ENCODE measurements around the gene NRXN3. TPM values are rescaled to one million over a fixed set of nuclear protein-coding genes. Genes with fewer than 3 reads are reported as not detected.
"Not testable (repeated sequence)": the region's sequence is repeated elsewhere in the genome, so short reads cannot be mapped to it uniquely, and the experiment has no call there.

The NRXN3 gene
- total RNA-seq, 1 donor from 2014 or later = 19.8 TPM

DNA sequence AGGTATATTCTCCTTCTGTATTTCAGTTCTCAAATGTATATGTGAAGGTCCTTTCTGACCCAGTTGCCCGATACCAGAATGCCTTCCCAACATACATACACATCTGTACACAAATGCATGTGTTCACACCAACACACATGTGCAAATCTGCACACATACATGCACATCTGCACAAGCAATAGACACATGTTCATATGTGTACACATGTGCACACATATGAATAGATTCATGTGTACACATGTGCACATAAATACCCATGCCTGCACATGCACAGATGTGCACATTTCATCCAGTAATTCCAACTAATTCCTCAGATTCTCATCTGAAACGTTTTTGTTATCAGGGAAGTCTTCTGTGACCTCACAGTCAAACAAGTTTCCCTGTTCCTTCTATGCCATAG, 933.6 kb downstream of the NRXN3 start:
- Mint-ChIP-seq H3K4me3 (no peak overlapping the region), H3K27me3 (peaks cover 3% of the 10 kb centered on the region), H3K4me1 (ENCODE audit: unreplicated experiment) (no peaks in the 10 kb centered on the region), H3K36me3 (no peaks in the 10 kb centered on the region), H3K27ac (no peak overlapping the region), H3K9me3 (no peaks in the 10 kb centered on the region)
- no peak for TF ChIP-seq CTCF (conservative IDR thresholded peaks at IDR 0.05)
- no peak for DNase-seq (ENCODE audit: extremely low spot score, unreplicated experiment)

GRCh38 chr14:79110564-79110963, 940.4 kb downstream of the NRXN3 start:
- H3K9me3 Mint-ChIP-seq; H3K36me3 Mint-ChIP-seq; H3K4me1 Mint-ChIP-seq (ENCODE audit: unreplicated experiment); DNase-seq (ENCODE audit: extremely low spot score, unreplicated experiment); H3K27ac Mint-ChIP-seq; H3K27me3 Mint-ChIP-seq; H3K4me3 Mint-ChIP-seq: not testable (repeated sequence)

DNA sequence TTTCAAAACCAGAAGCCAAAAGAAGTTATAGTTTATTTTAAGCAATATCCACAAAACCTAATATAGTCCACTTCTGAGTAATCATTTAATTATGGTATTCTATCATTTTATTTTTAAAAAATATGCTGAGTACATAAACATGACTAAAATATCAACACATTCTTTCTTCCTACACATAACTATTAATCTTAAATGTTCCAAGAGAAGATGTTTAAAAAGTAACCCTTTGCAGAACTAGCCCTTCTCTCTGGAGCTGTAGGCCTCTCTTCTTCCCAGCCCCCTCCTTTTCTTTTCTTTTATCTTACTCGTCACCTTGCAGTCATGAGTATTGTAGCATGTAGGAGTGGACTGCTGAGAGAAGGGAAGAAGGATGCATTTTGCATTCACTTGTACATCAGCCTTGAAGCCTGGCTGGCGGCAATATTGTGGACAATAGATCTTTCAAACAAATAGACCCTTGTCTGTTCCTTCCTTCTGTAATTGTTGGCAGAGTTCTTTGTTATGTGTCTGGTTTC, 941.9 kb downstream of the NRXN3 start:
- no peaks in the 10 kb centered on the region for H3K4me1 Mint-ChIP-seq (ENCODE audit: unreplicated experiment)
- TF ChIP-seq CTCF (conservative IDR thresholded peaks at IDR 0.05) = no peak
- no peak for DNase-seq (ENCODE audit: extremely low spot score, unreplicated experiment)
- H3K4me3 Mint-ChIP-seq = no peak overlapping the region
- H3K9me3 Mint-ChIP-seq = no peaks in the 10 kb centered on the region
- H3K27me3 Mint-ChIP-seq = peaks cover 3% of the 10 kb centered on the region
- no peaks in the 10 kb centered on the region for H3K36me3 Mint-ChIP-seq
- H3K27ac Mint-ChIP-seq = no peak overlapping the region

- Mint-ChIP-seq H3K4me1 (ENCODE audit: unreplicated experiment) (no peaks in the 10 kb centered on the region), H3K27ac (no peak overlapping the region), H3K4me3 (no peak overlapping the region), H3K36me3 (no peaks in the 10 kb centered on the region), H3K9me3 (no peaks in the 10 kb centered on the region), H3K27me3 (peaks cover 6% of the 10 kb centered on the region)
- no peak for DNase-seq (ENCODE audit: extremely low spot score, unreplicated experiment)
- no peak for TF ChIP-seq CTCF (conservative IDR thresholded peaks at IDR 0.05)
Measured at GRCh38 chr14:79117561-79117960, 947.4 kb downstream of the NRXN3 start.

GRCh38 chr14:79118291-79118690, 948.1 kb downstream of the NRXN3 start:
- H3K27me3 Mint-ChIP-seq = peaks cover 6% of the 10 kb centered on the region
- H3K4me3 Mint-ChIP-seq = no peak overlapping the region
- no peaks in the 10 kb centered on the region for H3K4me1 Mint-ChIP-seq (ENCODE audit: unreplicated experiment)
- no peak overlapping the region for H3K27ac Mint-ChIP-seq
- no peak for DNase-seq (ENCODE audit: extremely low spot score, unreplicated experiment)
- no peaks in the 10 kb centered on the region for H3K36me3 Mint-ChIP-seq
- H3K9me3 Mint-ChIP-seq = no peaks in the 10 kb centered on the region
- no peak for TF ChIP-seq CTCF (conservative IDR thresholded peaks at IDR 0.05)

DNA sequence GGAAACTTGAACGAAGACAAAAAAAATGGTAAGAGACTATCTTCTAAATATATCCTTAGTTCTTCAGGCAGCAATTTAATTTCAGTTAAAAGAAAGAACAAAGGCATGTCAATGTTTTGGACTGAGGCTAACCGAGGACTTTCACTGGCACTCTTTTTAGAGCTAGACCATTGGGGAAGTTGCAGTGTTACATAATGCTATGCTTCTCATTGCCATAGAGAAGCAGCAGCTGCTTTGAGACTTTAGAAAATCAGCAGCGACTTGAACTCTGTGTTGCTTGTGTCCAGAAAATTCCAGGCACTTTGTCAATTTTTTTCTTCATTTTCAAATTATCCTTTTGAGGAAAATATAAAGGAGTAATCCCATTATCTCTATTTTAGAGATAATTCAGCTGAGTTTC, 964.2 kb downstream of the NRXN3 start:
- Mint-ChIP-seq H3K4me1 (ENCODE audit: unreplicated experiment) (no peaks in the 10 kb centered on the region), H3K27me3 (no peaks in the 10 kb centered on the region), H3K9me3 (peaks cover 3% of the 10 kb centered on the region), H3K36me3 (no peaks in the 10 kb centered on the region), H3K4me3 (no peak overlapping the region), H3K27ac (no peak overlapping the region)
- no peak for TF ChIP-seq CTCF (conservative IDR thresholded peaks at IDR 0.05)
- DNase-seq (ENCODE audit: extremely low spot score, unreplicated experiment) = no peak
